Neural cell (in vitro differentiated cells): Measurements from ENCODE around the gene GTF2F2. TPM values are rescaled to one million over a fixed set of nuclear protein-coding genes. Genes with fewer than 3 reads are reported as not detected.

Source experiments
- H2AFZ ChIP-seq: fragments of 200-600, 300-800 bp; sonication (generic), shearing (Covaris generic); 2 replicates; pipeline ENCODE4 v1.6.0; 2014; ENCODE audit warnings: low read depth, mild to moderate bottlenecking, antibody characterized with exemption, low read length, moderate library complexity
- H3F3A ChIP-seq: fragments of 200-600 bp; shearing (Covaris generic); 2 replicates; pipeline ENCODE4 v1.6.1; 2016; ENCODE audit warnings: mild to moderate bottlenecking, moderate library complexity, mixed read lengths, antibody characterized with exemption, low read length; ENCODE audit not compliant: insufficient read depth, poor library complexity, severe bottlenecking
- H3K27ac ChIP-seq: fragments of 200-600, 300-800 bp; sonication (generic), shearing (Covaris generic); 2 replicates; pipeline ENCODE4 v1.5.1; 2014; ENCODE audit warnings: mild to moderate bottlenecking, low read length, moderate library complexity
- H3K27me3 ChIP-seq: fragments of 300-800, 200-600 bp; sonication (generic), shearing (Covaris generic); 2 replicates; pipeline ENCODE4 v1.6.0; 2014; ENCODE audit warnings: mild to moderate bottlenecking, low read depth, low read length, moderate library complexity; ENCODE audit not compliant: insufficient read depth
- H3K36me3 ChIP-seq: fragments of 300-800, 200-600 bp; sonication (generic), shearing (Covaris generic); 2 replicates; pipeline ENCODE4 v1.5.1; 2014; ENCODE audit warnings: mild to moderate bottlenecking, antibody characterized with exemption, low read length, moderate library complexity; ENCODE audit not compliant: insufficient read depth
- H3K4me2 ChIP-seq: fragments of 300-800, 200-600 bp; sonication (generic), shearing (Covaris generic); 2 replicates; pipeline ENCODE4 v1.6.0; 2014; ENCODE audit warnings: mild to moderate bottlenecking, low read length
- H3K4me3 ChIP-seq: fragments of 300-800, 200-600 bp; sonication (generic), shearing (Covaris generic); 2 replicates; pipeline ENCODE4 v1.5.1; 2014; ENCODE audit warnings: mild to moderate bottlenecking, low read length, moderate library complexity
- H3K79me2 ChIP-seq: fragments of 200-600 bp; shearing (Covaris generic); replicated peaks from 2 replicates; pipeline ENCODE4 v1.6.0; 2014; ENCODE audit warnings: mild to moderate bottlenecking, low read length, moderate library complexity; ENCODE audit not compliant: insufficient read depth
- H3K9ac ChIP-seq: fragments of 300-800, 200-600 bp; sonication (generic), shearing (Covaris generic); 2 replicates; pipeline ENCODE4 v1.6.1; 2016; ENCODE audit warnings: mild to moderate bottlenecking, low read length, mixed read lengths
- H3K9me2 ChIP-seq: fragments of 200-600 bp; shearing (Covaris generic); 2 replicates; pipeline ENCODE4 v1.6.1; 2016; ENCODE audit warnings: mild to moderate bottlenecking, low read length, mixed read lengths; ENCODE audit not compliant: insufficient read depth
- H3K9me3 ChIP-seq: fragments of 200-600, 300-800 bp; sonication (generic), shearing (Covaris generic); 2 replicates; pipeline ENCODE4 v1.6.1; 2016; ENCODE audit warnings: mild to moderate bottlenecking, mixed run types, low read length, moderate library complexity, mixed read lengths
- H4K20me1 ChIP-seq: fragments of 200-600 bp; shearing (Covaris generic); 2 replicates; pipeline ENCODE4 v1.6.1; 2016; ENCODE audit warnings: mild to moderate bottlenecking, mixed run types; ENCODE audit not compliant: insufficient read depth
- EP300 ChIP-seq: fragments of 450-650 bp; conservative IDR thresholded peaks from 2 replicates; pipeline ENCODE4 v1.6.1; 2014; ENCODE audit warnings: antibody characterized with exemption, mild to moderate bottlenecking, moderate library complexity; ENCODE audit not compliant: poor library complexity, severe bottlenecking
- EZH2 ChIP-seq: fragments of 200-600, 300-800 bp; shearing (Covaris generic), sonication (generic); IDR thresholded peaks from 2 replicates; pipeline ENCODE4 v1.6.1; 2014; ENCODE audit warnings: antibody characterized with exemption, low read length, borderline replicate concordance, mild to moderate bottlenecking; ENCODE audit not compliant: insufficient read depth, poor library complexity, severe bottlenecking
- MXI1 ChIP-seq: fragments of 450-650 bp; conservative IDR thresholded peaks from 2 replicates; pipeline ENCODE4 v1.6.1; 2014; ENCODE audit warnings: antibody characterized with exemption, mild to moderate bottlenecking; ENCODE audit not compliant: poor library complexity, severe bottlenecking
- POLR2AphosphoS5 ChIP-seq: IDR thresholded peaks from 2 replicates; pipeline ENCODE4 v1.6.1; 2012
- RAD21 ChIP-seq: fragments of 450-650 bp; conservative IDR thresholded peaks from 2 replicates; pipeline ENCODE4 v1.6.1; 2014; ENCODE audit warnings: antibody characterized with exemption, mild to moderate bottlenecking, moderate library complexity
- SMC3 ChIP-seq: fragments of 450-650 bp; conservative IDR thresholded peaks from 2 replicates; pipeline ENCODE4 v1.6.1; 2014; ENCODE audit warnings: antibody characterized with exemption, mild to moderate bottlenecking, moderate library complexity; ENCODE audit not compliant: poor library complexity
- TAF1 ChIP-seq: IDR thresholded peaks from 2 replicates; pipeline ENCODE4 v1.6.1; 2012; ENCODE audit warnings: low read depth
- polyA plus RNA-seq: library from polyadenylated mRNA; depleted of rRNA; stranded (reverse); fragments of >200 nt; gene quantifications from 2 replicates; pipeline ENCODE4 v1.2.3, GENCODE V29; 2014
- TF ChIP-seq, protein P1 (sequence below): IDR thresholded peaks from 2 replicates; pipeline ENCODE4 v1.6.1; 2012; ENCODE audit warnings: borderline replicate concordance
- TF ChIP-seq, protein P2 (sequence below): fragments of 450-650 bp; IDR thresholded peaks from 2 replicates; pipeline ENCODE4 v1.5.1; 2014; ENCODE audit warnings: antibody characterized with exemption, mild to moderate bottlenecking, moderate library complexity; ENCODE audit not compliant: poor library complexity, severe bottlenecking

GTF2F2 gene
- polyA plus RNA-seq, 1 donor from 2014 or later = 29.6 TPM

GRCh38 chr13:45196622-45197021, 76.3 kb downstream of the GTF2F2 start:
- Histone ChIP-seq H3K79me2 (no peaks in the 10 kb centered on the region), H3K9me2 (no peaks in the 10 kb centered on the region), H3K36me3 (no peaks in the 10 kb centered on the region), H3F3A (no peaks in the 10 kb centered on the region), H3K9me3 (no peaks in the 10 kb centered on the region), H2AFZ (no peak overlapping the region), H3K27me3 (no peaks in the 10 kb centered on the region), H3K4me3 (no peak overlapping the region), H3K27ac (no peak overlapping the region), H4K20me1 (no peaks in the 10 kb centered on the region), H3K4me2 (no peak overlapping the region), H3K9ac (no peak overlapping the region)
- TF ChIP-seq, protein P1, sequence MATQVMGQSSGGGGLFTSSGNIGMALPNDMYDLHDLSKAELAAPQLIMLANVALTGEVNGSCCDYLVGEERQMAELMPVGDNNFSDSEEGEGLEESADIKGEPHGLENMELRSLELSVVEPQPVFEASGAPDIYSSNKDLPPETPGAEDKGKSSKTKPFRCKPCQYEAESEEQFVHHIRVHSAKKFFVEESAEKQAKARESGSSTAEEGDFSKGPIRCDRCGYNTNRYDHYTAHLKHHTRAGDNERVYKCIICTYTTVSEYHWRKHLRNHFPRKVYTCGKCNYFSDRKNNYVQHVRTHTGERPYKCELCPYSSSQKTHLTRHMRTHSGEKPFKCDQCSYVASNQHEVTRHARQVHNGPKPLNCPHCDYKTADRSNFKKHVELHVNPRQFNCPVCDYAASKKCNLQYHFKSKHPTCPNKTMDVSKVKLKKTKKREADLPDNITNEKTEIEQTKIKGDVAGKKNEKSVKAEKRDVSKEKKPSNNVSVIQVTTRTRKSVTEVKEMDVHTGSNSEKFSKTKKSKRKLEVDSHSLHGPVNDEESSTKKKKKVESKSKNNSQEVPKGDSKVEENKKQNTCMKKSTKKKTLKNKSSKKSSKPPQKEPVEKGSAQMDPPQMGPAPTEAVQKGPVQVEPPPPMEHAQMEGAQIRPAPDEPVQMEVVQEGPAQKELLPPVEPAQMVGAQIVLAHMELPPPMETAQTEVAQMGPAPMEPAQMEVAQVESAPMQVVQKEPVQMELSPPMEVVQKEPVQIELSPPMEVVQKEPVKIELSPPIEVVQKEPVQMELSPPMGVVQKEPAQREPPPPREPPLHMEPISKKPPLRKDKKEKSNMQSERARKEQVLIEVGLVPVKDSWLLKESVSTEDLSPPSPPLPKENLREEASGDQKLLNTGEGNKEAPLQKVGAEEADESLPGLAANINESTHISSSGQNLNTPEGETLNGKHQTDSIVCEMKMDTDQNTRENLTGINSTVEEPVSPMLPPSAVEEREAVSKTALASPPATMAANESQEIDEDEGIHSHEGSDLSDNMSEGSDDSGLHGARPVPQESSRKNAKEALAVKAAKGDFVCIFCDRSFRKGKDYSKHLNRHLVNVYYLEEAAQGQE = no peak
- TF ChIP-seq POLR2AphosphoS5 (no peak), TAF1 (no peak), EP300 (no peak), EZH2 (no peak), SMC3 (no peak)
- TF ChIP-seq, protein P2, sequence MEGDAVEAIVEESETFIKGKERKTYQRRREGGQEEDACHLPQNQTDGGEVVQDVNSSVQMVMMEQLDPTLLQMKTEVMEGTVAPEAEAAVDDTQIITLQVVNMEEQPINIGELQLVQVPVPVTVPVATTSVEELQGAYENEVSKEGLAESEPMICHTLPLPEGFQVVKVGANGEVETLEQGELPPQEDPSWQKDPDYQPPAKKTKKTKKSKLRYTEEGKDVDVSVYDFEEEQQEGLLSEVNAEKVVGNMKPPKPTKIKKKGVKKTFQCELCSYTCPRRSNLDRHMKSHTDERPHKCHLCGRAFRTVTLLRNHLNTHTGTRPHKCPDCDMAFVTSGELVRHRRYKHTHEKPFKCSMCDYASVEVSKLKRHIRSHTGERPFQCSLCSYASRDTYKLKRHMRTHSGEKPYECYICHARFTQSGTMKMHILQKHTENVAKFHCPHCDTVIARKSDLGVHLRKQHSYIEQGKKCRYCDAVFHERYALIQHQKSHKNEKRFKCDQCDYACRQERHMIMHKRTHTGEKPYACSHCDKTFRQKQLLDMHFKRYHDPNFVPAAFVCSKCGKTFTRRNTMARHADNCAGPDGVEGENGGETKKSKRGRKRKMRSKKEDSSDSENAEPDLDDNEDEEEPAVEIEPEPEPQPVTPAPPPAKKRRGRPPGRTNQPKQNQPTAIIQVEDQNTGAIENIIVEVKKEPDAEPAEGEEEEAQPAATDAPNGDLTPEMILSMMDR = no peak

DNA sequence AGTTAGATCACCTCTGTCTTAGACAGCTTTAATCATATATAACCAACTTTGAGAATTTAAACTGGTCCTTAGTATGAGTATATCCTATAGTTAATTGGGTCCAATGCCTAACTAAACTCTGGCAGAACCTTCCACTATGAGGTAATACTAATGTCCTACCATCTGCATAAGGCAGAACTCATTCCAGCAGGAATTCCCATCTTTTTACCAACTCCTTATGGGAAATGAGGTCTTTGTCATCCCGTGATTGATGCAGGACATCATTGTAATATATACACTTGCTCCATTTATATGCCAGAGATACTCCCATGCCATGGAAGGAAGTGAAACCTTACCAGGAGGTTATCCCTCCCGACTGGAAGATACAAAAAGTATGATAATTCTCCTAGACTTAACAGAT, 77.7 kb downstream of the GTF2F2 start:
- H3K9me3 ChIP-seq = no peaks in the 10 kb centered on the region
- H3K4me3 ChIP-seq = no peak overlapping the region
- no peaks in the 10 kb centered on the region for H3K79me2 ChIP-seq
- no peaks in the 10 kb centered on the region for H3K27me3 ChIP-seq
- no peak overlapping the region for H3K27ac ChIP-seq
- no peak overlapping the region for H3K9ac ChIP-seq
- no peaks in the 10 kb centered on the region for H3F3A ChIP-seq
- no peaks in the 10 kb centered on the region for H4K20me1 ChIP-seq
- no peaks in the 10 kb centered on the region for H3K9me2 ChIP-seq
- H3K4me2 ChIP-seq = no peak overlapping the region
- no peak for TF ChIP-seq TAF1
- no peak overlapping the region for H2AFZ ChIP-seq
- no peaks in the 10 kb centered on the region for H3K36me3 ChIP-seq

GRCh38 chr13:45198924-45199323, 78.6 kb downstream of the GTF2F2 start:
- H3K4me3 ChIP-seq = no peak overlapping the region
- H3F3A ChIP-seq = no peaks in the 10 kb centered on the region
- H2AFZ ChIP-seq = no peak overlapping the region
- no peaks in the 10 kb centered on the region for H3K9me2 ChIP-seq
- H3K9ac ChIP-seq = no peak overlapping the region
- no peaks in the 10 kb centered on the region for H3K79me2 ChIP-seq
- H4K20me1 ChIP-seq = no peaks in the 10 kb centered on the region
- no peak overlapping the region for H3K27ac ChIP-seq
- H3K36me3 ChIP-seq = no peaks in the 10 kb centered on the region
- H3K27me3 ChIP-seq = no peaks in the 10 kb centered on the region
- no peak overlapping the region for H3K4me2 ChIP-seq
- TF ChIP-seq EZH2 (no peak), TAF1 (no peak), EP300 (no peak), SMC3 (no peak), POLR2AphosphoS5 (no peak), MXI1 (no peak), RAD21 (no peak)
- TF ChIP-seq, protein P2 = no peak
- H3K9me3 ChIP-seq = no peaks in the 10 kb centered on the region
